NCI-H2107 treated with DMSO at 0.1 percent for 48 hours (cell line): ENCODE data around the gene PROSER3.
"Not testable (repeated sequence)": the region's sequence is repeated elsewhere in the genome, so short reads cannot be mapped to it uniquely, and the experiment has no call there.

Source experiments
- DNase-seq: peaks from one replicate; lab custom pipeline; 2025; ENCODE audit not compliant: unreplicated experiment; lab: John Stamatoyannopoulos, UW

PROSER3 gene

DNA sequence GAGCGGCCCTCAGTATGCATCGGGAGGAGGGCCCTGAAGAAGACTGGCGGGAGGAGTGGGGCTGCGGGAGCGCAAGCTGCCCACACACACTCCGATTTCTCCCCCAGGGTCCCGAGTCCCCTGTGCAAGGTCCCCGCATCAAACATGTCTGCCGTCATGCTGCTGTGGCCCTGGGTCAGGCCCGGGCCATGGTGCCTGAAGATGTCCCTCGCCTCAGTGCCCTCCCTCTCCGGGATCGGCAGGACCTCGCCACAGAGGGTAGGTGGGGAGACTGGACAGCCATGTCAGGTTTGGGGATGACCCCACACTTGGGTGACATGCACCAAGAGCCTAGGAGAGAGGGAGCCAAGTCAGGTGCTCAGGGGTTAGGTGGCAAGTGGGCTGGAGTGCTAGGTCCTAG lies 35.5 kb upstream of the PROSER3 start:
- no peak for DNase-seq

GRCh38 chr19:35722897-35723296 lies 35.1 kb upstream of the PROSER3 start:
- DNase-seq: no peak

DNA sequence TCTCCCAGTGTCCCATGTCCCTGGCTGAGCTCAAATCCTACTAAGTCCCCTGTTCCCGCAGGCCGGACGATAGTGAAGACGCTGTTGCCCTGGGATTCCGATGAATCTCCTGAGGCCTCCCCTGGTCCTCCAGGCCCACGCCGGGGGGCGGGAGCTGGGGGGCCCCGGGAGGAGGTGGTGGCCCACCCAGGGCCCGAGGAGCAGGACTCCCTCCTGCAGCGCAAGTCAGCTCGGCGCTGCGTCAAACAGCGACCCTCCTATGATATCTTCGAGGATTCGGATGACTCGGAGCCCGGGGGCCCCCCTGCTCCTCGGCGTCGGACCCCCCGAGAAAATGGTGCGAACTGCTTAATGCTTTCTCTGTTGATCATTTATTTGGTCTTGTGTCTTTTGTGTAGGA lies 34.3 kb upstream of the PROSER3 start:
- DNase-seq: no peak

DNA sequence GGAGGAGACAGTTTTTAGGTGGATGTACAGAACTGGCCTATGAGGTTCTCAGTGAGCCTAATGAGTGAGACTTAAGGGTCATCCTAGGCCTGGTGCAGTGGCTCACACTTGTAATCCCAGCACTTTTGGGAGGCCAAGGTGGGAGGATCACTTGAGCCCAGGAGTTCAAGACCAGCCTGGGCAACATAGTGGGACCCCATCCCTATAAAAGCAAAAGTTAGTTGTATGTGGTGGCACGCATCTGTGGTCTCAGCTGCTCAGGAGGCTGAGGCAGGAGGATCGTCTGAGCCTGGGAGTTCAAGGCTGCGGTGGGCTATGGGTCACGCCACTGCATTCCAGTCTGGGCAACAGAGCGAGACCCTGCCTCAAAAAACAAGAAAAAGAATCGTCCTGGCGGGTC lies 33.8 kb upstream of the PROSER3 start:
- DNase-seq: not testable (repeated sequence)

DNA sequence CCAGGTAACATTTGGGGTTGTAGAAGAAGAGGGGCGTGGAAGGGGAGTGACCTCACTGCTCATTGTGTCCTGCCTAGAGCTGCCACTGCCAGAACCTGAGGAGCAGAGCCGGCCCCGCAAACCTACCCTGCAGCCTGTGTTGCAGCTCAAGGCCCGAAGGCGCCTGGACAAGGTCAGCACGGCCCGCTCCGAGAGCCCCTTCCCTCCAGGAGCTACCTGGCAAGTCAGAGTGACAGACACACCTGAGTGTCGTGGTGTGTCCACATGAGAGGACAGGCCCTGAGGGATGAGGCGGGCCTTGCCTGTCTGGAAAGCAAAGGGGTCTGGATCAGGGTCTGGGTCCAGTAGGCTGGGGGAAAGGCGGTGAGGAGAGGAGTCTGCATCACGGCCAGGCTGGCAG lies 33.4 kb upstream of the PROSER3 start:
- no peak for DNase-seq

DNA sequence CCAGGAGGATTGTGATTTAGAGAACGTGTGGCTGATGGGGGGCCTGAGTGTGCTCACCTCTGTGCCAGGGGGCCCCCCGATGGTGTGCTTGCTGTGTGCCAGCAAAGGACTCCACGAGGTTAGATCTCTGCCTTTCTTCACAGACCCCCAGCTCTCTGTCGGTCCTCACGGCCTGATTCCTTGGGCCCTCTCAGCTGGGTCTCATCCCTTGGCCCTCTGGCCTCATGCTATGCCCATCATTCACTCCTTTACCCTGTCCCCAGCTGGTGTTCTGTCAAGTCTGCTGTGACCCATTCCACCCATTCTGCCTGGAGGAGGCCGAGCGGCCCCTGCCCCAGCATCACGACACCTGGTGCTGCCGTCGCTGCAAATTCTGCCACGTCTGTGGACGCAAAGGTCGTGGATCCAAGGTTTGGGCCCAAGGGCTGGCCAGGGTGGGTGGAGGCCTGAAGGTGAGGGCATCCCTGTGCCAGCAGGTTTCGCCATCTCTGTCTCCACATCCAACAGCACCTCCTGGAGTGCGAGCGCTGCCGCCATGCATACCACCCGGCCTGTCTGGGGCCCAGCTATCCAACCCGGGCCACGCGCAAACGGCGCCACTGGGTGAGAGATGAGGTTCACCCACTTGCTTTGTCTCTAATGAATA lies 32.6 kb upstream of the PROSER3 start:
- DNase-seq: no peak

GRCh38 chr19:35727053-35727955 lies 30.7 kb upstream of the PROSER3 start:
- DNase-seq: no peak

DNA sequence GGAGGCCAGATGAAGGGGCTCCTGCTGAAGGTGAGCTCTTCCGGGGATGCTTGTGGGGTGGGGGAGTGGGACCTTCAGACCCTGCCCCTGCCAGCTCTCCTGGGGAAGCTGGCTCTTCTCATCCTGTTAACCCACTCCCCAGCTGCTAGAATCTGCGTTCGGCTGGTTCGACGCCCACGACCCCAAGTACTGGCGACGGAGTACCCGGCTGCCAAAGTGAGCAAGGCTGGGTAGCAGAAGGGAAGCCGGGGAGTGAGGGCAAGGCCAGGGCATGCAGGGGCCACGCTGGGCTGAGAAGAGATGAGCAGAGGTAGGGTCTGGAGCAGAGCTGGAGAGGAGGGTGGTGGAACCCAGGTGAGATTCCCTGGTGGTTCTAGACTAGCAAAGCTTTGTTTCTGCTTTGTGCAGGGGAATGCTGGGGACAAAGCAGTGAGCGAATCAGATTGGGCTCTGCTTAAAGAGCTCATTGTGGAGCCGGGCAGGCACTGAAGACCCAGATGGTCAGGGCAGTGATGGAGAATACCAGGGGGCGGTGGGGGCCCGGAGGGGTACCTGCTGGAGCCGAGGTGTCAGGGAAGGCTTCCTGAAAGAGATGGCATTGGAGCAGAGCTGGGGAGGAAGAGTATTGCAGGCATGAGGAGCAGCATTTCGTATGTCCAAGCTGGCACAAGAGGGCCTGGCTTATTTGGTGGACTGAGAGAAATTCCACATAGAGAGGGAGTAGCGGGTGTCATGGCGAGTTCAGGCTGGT lies 29.8 kb upstream of the PROSER3 start:
- no peak for DNase-seq

DNA sequence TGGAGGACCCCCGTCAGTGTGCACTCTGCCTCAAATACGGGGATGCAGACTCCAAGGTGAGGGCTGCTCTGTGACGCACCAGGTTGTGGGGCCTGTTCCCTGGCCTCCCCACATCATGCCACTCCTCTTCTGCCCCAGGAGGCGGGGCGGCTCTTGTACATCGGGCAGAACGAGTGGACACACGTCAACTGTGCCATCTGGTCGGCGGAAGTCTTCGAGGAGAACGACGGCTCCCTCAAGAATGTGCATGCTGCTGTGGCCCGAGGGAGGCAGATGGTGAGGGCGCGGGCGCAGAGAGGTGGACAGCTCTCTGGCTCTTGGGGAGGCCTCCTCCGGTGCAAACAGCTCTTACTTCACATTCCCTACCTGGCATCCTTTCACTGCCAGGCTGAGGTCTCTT lies 29.0 kb upstream of the PROSER3 start:
- DNase-seq: no peak

DNA sequence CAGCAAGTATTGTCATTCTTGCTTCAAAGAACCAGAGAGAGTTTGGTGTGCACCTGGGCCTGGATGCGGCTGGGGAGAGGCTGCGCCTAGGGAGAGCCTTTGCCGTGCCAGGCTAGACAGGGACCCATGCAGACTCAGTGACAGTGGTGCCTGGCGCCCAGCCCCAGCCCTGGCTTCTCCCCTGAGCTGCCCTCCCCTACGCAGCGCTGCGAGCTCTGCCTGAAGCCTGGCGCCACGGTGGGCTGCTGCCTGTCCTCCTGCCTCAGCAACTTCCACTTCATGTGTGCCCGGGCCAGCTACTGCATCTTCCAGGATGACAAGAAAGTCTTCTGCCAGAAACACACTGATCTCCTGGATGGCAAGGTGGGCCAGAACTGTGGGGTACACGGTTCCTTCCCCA lies 28.2 kb upstream of the PROSER3 start:
- no peak for DNase-seq

DNA sequence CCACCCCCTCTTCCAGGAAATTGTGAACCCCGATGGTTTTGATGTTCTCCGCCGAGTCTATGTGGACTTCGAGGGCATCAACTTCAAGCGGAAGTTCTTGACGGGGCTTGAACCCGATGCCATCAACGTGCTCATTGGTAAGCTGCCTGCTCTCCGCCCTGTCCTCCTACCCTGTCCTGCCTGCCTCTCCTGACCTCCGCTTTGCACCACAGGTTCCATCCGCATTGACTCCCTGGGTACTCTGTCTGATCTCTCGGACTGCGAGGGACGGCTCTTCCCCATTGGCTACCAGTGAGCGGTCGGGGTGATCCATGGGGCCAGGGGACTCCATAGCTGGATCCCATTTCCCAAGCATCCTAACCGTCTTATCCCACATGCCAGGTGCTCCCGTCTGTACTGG lies 27.6 kb upstream of the PROSER3 start:
- no peak for DNase-seq

DNA sequence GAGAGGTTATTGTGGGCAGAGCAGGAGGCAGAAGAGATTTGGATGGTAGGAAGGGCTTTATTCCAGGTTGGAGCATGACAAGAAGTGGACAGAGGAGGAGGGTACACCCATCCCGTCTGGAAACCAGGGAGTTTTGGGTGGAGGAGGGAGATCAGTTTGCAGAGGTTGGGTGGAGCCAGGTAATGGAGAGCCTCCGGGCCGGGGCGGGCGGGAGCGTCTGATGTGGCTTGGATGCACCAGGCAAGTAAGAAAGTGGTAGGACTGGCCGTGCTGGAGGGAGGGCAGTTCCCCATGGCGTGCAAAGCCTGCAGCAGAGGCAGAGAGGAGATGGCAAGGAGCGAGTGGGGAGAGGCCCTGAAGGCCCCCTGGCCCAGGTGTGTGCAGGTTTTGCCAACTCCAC lies 26.6 kb upstream of the PROSER3 start:
- DNase-seq: no peak

GRCh38 chr19:35731779-35732405 lies 26.1 kb upstream of the PROSER3 start:
- no peak for DNase-seq

DNA sequence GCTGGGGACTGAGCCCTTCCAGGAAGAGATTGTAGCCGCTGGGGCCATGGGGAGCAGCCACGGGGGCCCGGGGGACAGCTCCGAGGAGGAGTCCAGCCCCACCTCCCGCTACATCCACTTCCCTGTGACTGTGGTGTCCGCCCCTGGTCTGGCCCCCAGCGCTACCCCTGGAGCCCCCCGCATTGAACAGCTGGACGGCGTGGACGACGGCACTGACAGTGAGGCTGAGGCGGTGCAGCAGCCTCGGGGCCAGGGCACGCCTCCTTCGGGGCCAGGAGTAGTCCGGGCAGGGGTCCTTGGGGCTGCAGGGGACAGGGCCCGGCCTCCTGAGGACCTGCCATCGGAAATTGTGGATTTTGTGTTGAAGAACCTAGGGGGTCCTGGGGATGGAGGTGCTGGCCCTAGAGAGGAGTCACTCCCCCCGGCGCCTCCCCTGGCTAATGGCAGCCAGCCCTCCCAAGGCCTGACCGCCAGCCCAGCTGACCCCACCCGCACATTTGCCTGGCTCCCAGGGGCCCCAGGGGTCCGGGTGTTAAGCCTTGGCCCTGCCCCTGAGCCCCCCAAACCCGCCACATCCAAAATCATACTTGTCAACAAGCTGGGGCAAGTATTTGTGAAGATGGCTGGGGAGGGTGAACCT lies 25.3 kb upstream of the PROSER3 start:
- DNase-seq: no peak

DNA sequence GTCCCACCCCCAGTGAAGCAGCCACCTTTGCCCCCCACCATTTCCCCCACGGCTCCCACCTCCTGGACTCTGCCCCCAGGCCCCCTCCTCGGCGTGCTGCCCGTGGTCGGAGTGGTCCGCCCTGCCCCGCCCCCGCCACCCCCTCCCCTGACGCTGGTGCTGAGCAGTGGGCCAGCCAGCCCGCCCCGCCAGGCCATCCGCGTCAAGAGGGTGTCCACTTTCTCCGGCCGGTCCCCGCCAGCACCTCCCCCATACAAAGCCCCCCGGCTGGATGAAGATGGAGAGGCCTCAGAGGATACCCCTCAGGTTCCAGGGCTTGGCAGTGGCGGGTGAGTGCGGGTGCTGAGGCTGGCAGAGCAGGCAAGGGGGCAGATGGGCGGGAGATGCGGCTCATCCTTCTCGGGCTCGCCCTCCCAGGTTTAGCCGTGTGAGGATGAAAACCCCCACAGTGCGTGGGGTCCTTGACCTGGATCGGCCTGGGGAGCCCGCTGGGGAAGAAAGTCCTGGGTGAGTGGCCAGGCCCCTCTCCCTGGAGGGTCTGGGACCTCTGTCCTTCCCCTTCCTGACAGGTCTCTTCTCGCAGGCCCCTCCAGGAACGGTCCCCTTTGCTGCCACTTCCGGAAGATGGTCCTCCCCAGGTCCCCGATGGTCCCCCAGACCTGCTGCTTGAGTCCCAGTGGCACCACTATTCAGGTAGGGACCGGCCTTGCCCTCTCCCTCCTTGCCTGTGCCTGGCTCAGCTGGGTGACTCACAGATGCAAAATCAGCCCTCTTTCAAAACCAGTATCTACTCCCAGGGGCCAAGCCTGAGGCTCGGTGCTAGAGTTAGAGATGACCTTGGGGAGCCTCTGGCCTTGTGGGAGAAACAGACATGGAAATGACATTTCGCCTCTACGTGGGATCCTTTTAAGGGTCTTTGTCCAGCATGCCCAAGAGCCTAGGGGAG lies 24.5 kb upstream of the PROSER3 start:
- no peak for DNase-seq

DNA sequence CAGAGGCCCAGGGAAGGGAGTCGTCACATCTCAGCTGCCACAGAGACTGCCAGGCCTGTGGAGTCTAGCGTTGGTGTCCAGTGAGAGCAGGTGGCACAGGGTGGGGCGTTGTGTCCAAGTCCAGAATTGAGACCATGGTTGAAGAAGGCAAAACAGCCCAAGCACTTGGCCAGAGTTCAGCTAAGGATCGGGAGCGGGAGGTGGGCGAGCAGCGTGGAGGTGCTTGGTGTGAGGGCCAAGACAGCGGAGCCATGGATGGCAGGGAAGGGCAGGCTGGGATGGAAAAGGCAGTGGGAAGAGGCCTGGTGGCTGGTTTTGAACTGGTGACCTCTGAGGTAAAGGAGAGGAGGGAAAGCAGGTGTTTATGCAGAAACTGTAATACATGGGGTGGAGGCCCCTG lies 23.7 kb upstream of the PROSER3 start:
- DNase-seq: no peak

GRCh38 chr19:35734889-35735288 lies 23.1 kb upstream of the PROSER3 start:
- no peak for DNase-seq

DNA sequence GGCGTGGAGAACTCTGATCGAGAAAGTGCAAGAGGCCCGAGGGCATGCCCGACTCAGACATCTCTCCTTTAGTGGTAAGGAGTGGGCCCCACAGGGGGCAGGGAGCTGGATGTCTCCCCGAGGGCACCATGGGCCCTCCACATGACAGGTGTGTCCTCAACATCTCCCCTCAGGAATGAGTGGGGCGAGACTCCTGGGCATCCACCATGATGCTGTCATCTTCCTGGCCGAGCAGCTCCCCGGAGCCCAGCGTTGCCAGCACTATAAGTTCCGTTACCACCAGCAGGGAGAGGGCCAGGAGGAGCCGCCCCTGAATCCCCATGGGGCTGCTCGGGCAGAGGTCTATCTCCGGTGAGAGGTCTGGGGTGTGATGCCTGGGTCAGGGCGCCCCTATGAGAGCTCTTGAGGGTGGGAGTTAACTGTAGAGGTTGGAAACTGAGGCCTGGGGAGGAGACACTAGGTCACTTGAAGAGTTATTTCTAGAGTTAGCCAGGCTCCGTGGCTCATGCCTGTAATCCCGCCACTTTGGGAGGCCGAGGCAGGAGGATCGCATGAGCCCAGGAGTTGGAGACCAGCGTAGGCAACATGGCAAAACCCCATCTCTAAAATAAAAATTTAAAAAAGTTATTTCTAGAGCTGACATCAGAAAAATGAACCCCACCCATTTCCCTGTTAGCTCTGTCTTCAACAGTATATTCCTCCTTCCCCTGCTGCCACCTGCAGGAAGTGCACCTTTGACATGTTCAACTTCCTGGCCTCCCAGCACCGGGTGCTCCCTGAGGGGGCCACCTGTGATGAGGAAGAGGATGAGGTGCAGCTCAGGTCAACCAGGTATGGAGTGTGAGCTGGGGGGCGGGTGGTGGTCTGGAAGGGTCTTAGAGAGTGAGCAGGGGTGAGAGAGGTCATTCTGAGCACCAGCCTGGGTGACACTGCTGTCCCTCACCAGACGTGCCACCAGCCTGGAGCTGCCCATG lies 20.8 kb upstream of the PROSER3 start:
- no peak for DNase-seq
